Stimulated activated CD8-positive, alpha-beta memory T cell treated with anti-CD3 and anti-CD28 coated beads, Interleukin-2, amount 100 ng/mL, for 48 hours (primary cell): ENCODE results near the gene F5.

Source experiments
- DNase-seq, 2 donors: peaks; one replicate each; pipeline ENCODE4 v3.0.0-alpha.2; 2020; ENCODE audit warnings: low read depth in 2 of 2

F5 gene

DNA sequence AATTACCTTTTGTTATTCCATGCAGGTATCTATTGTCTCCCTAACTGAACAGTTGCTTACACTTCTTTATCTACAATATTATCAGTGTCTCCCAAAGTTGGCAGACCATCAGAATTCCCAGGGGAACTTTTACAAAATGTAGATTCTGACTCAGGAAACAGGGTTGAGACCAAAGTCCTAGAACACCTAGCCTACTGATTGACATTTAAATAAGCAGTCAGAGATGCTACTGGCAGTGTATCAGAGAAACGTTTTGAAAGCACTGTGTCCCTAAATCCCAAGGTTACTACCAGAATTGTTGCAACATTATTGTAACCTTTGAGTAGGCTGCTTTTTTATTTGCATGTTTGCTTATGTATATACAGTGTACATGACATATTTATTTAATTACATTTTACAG, 1.8 kb upstream of the F5 start:
- DNase-seq: no peak

DNA sequence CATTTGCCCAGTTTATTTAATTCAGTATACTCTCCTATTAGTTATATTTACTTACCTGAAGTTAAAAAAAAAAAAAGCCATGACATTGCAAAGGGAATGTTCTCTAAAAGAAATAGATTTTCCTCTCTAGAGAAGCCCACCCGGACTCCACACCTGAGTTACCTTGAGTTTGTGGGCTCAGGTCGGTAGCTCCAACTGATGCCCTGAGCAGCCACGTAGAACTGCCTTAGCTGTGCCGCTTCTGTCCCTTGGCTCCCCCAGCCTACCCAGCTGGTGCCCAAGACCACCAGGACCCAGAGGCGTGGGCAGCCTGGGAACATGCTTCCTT, 250 bp downstream of the F5 start:
- no peak for DNase-seq

DNA sequence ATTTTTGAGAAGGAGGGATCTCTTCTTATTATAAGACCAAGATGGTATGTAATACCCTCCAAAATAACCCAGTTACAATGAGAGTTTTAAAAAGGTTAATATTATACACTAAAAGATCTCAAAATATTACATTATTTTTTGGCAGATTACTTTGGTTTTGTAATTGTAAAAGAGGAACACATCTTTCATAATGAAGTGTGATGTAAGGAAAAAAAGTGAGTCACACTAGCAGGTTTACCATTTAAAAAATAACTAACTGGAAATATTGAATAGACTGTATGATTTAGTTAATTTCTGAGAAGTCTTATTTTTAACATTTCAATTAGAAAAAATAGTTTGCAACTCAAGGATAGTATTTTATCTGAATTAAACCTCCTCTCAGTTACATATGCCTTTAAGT, 1.1 kb downstream of the F5 start:
- no peak for DNase-seq

DNA sequence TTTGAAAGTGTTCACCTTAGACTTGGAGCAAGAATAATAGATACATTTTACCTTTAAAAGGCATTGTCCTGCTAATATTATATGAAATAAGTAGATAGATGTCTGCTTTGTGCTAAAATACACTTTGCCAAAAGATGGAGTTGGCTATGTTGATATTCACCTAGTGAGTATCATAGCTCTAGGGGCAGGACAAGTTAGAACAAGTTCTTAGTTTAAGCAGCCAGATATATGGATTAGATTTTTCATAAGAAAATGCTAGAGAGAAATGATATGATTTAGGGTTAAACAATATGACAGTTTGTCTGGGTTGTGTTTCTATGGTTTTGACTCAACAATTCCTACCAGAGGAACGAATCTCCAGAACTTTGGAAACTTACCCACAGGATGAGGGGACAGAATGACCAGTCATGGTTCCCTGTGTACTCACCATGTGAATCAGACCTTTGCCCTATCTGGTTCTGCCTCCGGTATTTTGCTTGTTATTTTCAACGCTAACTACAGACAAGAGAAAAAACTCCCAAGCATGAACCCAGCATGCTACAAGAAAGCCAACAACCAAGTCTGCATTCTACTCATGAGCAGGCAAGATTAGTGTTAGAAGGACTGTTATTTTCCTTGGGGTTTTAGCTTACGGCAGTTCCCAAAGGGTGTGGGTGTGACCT, 1.7 kb downstream of the F5 start:
- no peak for DNase-seq

DNA sequence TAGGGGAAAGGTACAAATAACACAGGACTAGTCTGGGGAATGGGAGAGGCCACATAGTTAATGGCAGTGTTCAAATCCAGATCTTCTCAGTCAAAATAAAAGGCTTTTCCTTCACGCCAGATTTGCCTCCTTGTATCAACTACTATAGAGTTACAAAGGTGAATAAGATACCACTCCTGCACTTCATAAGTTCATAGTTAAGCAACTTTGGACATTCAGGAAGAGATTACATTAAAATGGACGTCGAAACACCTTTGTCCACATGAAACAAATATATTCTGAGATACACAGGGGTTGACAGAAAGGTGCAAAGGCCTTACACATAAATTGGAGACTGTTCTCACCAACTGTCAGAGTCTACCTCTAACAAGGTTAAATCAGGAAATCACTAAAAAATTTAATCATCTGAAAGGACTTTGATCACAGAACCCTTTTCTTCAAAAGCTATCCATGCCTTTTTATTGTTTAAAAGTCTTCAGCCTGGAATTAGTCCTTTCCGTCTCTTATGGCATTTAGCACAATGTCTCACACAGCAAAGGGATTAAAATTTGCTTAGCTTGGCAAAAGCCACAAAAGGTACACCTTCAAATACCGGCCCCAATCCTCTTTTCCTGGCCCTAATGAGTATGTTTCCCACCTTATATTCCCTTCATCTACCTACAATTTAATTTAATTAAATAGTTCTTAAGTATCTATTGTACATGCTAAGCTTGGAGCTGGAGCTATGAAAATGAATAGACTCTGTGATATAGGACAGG, 8.1 kb downstream of the F5 start:
- no peak for DNase-seq

DNA sequence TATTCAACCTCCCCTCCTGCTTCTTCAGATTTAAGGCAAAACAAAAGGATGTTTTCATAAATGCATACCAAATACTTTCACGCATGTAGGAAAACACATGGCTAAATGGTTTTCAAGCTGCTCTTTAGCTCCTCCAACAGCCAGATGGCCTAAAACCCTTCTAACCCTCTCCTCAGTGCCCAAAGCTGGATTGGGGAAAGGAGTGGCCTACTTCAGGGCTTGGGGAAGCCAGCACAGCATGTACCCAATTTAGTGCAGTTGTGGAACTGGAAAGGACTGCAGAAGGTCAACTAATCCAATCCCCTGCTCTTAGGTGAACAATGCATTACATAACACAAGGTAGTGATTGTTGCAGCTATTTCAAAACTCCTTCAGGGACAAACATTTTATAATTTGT, 9.3 kb downstream of the F5 start:
- DNase-seq: no peak

DNA sequence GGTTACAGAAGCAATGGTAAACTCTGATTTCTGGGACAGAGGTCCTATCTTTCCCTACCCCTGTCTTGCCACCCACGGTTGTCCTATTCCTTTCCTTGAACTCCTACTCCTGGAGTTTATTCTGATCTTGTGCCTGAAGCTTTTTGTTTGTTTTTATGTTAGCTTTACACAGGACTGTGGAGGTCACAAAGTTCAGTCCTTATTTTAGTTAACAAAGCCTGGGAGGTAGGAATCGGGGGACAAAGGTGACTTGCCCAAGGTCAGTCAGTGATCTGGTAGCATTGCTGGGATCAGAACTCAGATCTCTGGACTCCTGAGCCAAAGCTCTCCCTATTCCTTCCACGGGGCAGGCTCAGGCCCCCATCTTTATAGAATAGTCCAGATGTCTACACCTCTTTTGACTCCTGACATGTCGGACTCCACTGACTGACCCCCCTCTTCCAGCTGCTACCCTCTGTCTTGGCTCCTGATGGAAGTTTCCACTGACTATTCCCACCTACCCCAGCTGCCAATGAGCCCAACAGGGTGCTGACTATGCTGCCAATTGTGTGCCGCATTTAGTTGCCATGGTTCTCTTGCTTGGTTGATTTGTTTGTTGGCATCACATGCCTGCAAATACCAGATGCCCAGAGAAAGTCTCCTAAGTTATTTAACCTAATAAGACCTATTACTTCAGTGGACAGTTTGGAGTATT, 9.9 kb downstream of the F5 start:
- DNase-seq: no peak

DNA sequence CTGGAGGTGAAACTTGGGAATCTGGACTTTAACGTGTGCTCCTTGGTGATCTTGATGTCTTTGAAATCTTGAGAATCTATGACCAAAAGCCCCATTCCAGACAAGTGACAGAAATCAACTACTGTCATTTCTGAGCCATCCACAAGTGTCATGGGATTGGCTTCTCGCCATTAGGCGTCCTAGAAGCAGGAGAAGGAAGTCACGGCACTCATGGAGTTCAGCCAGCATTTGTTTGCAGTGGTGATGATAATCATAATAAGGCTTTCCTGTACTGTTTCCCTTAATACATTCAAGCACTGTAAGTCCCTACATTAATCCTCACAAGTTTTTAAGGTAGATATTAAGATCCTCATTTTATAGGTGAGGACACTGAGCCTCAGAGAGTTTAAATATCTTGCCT, 11.9 kb downstream of the F5 start:
- DNase-seq: no peak

DNA sequence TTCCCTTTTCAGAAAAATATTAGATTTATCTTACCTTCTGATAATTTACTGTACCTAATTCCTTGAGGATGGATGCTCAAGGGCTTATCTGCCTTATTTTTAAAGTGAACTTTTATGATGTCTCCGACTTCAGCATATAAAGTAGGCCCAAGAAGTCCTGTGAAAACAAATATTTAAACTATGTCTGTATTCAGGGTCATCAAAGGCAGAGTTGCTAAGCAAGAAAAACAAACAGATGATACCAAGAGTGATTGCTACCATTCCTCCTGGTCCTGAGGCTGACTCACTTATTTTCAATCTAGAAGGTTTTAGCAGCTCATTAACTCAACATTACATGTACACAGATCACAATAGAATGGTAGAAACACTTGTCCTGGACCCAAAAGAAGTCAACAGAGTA, 14.1 kb downstream of the F5 start:
- DNase-seq: no peak

DNA sequence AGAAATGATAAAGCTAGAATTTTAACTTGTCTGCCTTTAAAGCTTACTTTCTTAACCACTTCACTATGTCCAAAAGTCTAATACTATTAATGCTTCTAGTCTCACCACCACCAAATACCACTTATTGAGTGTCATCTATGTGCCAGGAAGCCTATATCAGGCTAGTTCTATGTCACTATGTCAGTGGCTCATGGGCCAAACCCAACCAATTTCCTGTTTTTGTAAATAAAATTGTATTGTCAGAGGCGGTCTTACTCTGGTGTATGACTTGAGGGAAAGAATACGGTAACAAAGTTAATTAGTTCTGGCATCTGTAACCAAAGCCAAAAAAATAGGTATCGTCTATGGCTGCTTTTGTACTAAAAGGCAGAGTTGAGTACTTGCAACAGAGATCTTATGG, 14.8 kb downstream of the F5 start:
- DNase-seq: no peak

DNA sequence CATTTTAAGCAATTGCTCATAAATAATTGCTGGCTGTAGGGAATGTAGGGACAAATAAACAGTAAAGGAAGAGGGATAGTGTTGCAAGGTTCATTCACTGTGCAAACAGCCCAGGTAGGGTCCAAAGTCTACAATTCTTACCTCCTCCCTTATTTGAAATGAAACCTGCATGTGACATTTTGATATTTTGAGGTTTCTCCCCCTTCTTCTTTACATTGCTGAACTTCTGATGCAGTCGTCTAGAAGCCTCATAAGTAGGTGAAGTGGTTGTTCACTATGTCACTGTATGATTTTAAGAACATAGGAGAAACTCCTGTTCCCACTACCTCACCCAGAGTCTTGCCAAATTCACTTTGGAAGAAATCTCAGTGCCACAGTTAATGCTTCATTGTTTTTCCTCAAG, 16.1 kb downstream of the F5 start:
- no peak for DNase-seq

DNA sequence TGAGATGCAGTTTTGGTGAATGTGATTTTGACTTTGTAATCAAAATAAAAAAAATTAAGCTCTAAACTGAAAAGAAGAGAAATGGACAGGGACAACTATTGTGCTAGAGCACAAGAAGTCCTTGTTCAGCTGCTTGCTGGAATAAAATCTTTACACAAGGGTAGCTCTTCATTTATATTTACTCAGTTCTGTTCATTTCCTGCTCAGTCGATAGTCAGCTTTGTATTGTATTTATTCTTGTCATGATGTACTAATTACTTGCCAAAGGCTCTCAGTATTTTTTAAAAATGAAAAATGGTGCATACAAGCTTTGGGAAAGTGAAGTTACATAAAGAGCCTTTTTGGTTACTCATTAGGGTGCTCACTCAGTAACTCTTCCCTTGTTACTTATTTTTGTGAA, 17.8 kb downstream of the F5 start:
- DNase-seq: no peak

DNA sequence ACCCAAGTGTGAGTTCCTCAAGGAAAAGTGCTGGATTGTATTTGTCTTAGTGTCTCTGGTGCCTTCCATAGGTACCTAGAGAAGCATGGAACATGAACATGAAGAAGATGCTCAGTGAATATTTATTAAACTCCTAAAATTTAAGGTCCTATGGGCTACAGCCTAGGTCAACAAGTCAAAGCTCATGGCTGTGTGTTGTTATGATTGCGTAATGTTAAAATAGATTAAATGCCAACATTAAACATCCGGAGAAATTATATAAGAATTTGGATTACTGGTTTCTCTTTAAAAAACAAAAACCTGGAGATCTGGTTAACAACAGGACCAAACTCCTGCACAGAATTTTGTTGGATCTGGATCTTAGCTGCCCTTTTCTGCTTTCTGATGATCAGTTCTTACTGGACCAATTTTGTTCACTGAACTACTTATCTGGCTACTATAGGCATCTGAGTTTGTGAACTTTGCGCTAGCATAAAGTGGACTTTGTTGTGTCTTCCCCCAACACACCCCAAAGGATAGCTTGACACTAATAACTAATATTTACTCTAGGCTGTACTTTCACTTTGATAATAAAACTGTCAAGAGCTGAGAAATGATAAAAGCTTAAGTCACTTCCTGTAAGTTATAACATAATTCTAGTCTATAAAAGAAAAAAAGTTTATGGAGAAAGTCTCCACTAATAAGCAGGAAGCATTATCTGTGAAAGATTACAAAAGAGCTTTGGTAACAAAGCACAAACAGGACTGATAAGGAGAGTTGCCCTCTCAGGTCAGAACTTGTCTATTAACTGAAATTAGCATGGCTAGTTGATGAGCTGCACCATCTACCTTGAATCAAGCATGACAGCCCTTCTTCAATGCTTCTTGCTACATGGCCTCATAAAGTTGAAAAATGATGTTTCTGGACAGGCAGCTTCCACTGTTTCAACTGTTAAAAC, 20.7 kb downstream of the F5 start:
- DNase-seq: no peak

DNA sequence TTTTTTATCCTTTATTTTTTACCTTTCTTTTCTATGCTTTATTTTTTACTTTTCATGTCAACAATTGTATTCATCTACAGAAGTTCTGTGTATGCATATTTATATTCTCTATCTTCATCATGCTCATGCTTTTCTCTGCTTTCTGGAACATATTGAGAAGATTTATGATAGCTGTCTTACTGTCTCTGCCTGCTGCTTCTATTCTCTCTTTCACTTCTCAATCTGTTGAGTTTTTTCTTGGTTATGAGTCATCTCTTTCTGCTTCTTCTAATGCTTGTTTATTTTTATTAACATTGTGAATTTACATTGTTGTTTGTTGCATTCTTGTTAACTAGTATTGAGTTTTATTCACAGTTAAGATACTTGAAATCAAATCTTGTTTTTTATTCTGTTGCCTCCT, 22.6 kb downstream of the F5 start:
- no peak for DNase-seq

DNA sequence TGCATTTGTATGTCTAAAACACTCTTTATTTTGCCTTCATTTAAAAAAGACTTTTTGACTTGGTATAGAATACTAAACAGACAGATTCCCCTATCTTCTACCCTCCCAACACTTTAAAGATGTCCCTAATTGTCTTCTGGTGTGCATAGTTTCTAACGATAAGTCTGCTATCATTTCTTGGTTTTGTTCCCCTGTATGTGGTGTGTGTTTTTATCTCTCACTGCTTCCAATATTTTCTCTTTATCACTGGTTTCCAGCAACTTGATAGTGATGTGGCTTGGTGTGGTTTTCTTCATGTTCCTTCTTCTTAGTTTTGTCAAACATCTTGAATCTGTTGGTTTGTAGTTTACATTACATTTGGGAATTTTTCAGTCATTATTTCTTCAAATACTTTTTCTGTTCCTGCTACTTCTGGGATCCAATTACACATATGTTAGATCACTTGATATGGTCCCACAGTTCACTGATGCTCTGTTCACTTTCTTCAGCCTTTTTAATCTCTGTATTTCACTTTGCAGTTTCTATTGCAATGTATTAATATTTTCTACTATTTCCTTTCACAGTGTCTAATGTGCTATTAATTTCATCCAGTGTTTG, 23.2 kb downstream of the F5 start:
- DNase-seq: no peak

DNA sequence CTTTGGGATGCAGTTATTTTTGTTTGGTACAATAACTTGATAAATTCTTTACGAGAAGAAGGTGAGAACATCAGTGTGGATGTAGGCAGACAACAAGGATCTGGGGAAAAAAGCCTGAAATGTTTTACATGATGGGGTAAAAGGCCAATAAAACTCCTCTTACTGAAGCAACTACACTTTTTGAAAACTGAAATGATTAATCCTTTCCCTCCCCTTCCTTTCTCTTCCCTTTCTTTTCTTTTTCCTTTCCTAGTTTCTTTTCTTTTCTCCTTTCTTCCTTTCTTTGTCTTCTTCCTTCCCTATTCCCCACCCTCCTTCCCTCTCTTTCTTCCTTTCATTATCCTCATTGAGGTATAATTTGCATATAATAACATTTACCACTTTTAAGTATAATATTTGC, 24.6 kb downstream of the F5 start:
- no peak for DNase-seq

DNA sequence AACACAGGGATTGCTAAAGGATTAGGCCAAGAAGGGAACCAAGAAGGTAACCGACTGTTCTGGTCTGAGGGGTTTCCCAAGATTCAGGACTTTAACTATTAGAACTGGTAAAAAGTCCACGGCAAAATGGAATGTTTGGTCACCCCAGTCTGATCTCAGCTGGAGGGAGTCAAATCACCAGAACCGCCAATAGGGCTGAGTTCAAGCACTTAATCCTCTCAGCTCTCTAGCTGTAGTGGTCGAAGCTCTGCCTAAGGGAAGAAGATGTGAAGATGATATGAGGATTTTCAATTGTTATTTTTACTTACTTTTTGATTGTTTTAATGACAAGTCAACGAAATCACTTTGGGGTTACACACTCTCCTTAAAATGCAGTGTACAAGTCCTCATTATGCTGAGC, 29.1 kb downstream of the F5 start:
- no peak for DNase-seq

DNA sequence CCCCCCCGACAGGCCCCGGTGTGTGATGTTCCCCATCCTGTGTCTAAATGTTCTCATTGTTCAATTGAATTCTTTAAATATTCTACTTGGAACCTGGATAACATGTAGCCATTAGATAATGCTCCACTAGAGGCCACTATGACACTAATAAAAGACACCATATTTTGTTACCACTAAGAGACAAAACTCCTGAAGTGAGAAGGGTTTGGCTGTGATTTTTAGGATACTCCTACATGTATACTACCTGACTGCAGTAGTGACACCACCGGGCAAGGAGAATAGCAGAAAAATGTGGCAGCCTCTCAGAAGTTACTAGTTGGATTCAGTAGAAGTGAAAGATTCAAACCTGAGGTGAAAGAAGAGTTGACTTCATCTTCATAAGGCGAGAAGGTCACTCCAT, 36.0 kb downstream of the F5 start:
- no peak for DNase-seq

DNA sequence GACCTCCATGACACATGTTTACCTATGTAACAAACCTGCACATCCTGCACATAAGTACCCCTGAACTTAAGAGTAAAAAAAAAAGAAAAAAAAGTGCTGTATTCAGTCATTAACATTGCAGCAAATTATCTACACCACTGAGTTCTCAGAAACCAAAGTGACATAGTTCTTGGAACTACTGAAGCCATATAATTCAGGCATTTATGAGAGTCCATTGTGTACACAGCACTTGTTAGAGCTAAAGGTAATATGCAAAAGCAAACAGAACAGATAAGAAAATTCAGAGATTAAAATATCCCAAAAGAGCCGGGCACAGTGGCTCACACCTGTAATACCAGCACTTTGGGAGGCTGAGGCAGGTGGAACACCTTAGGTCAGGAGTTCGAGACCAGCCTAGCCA, 38.0 kb downstream of the F5 start:
- DNase-seq: no peak

DNA sequence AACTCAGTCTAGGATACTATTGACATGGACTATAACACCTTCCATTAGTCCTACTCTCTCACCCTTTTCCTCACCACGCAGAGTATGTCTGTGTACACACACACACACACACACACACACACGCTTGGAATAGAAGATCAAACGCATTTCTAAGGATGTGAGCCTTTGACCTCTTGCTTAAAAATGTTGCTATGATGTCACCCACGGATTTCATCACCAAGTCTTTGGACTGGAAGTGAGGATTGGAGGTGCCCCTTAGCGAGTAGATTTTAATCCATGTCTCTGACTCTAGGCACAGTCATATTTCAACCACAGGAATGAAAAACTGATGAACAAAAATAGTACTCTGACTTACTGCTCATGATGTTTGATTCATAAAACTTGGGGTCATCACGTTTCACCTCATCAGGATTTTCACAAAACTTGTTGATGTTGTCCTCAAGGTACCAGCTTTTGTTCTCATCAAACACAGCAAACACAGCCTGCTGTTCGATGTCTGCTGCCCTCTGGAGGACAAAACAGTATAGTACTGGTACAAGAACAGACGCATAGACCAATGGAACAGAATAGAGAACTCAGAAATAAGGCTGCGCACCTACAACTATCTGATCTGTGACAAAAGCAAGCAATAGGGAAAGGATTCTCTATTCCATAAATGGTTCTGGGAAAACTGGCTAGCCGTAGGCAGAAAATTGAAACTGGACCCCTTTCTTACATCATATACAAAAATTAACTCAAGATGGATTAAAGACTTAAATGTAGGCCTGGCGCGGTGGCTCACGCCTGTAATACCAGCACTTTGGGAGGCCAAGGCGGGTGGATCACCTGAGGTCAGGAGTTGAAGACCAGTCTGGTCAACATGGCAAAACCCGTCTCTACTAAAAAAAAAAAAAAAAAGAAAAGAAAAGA, 39.9 kb downstream of the F5 start:
- peak; percentile 2 to 5 for DNase-seq

DNA sequence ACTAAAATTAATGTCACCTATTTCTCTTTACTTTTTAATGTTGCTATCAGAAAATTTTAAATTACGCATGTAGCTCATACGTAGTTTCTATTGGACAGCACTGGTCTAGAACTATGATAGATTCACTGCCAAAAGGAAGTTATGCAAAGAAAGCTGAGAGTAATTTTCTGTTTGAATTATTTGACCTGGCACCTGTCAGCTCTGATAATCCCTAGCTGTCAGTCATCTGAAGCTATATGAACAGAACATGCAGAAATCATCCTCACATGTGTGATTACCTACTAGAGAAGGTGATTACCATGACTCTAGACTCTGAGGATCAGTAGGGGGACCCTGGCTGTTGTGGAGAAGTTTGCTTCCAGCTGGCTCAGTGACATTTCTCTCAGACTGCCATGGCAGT, 40.8 kb downstream of the F5 start:
- DNase-seq: no peak
